ENCODE data around the gene FAM20B.

- TF ChIP-seq POLR2A (IDR thresholded peaks at IDR 0.05) = no peak
- TF ChIP-seq POLR2AphosphoS5 (IDR thresholded peaks at IDR 0.05) = no peak
Measured at GRCh38 chr1:179036844-179037465, 11.3 kb downstream of the FAM20B start.

Data from sigmoid colon (tissue), 4 donors.